HEK293T (cell line): ENCODE results near the gene PLAAT1.

Source experiments
- CTCF ChIA-PET: fragments of 350-600 bp; formaldehyde crosslinking; extraction: SDS; loops from one replicate; lab custom pipeline; 2021; ENCODE audit warnings: antibody characterized with exemption, inconsistent platforms; lab: Yijun Ruan, JAX
- POLR2A ChIA-PET: fragments of 350-600 bp; formaldehyde crosslinking; extraction: SDS; loops from one replicate; lab custom pipeline; 2020; ENCODE audit warnings: antibody characterized with exemption, inconsistent platforms; lab: Yijun Ruan, JAX
- DNase-seq: peaks from one replicate; pipeline ENCODE4 v3.0.0; 2012; ENCODE audit warnings: mixed read lengths; ENCODE audit errors: extremely low spot score
- ARNT ChIP-seq: fragments of 450-650 bp; IDR thresholded peaks from 2 replicates; pipeline ENCODE4 v1.6.1; 2017; ENCODE audit warnings: mild to moderate bottlenecking
- BHLHE40 ChIP-seq: fragments of 450-650 bp; IDR thresholded peaks from 2 replicates; pipeline ENCODE4 v1.6.1; 2016; ENCODE audit warnings: mild to moderate bottlenecking, moderate library complexity, borderline replicate concordance
- CTBP1 ChIP-seq: fragments of 450-650 bp; IDR thresholded peaks from 2 replicates; pipeline ENCODE4 v1.6.1; 2016; ENCODE audit warnings: borderline replicate concordance
- ELF4 ChIP-seq: fragments of 450-650 bp; IDR thresholded peaks from 2 replicates; pipeline ENCODE4 v1.6.1; 2017; ENCODE audit warnings: antibody characterized with exemption
- FOXA1 ChIP-seq: fragments of 450-650 bp; IDR thresholded peaks from 2 replicates; pipeline ENCODE4 v1.6.1; 2016; ENCODE audit warnings: mild to moderate bottlenecking
- FOXK2 ChIP-seq: fragments of 450-650 bp; IDR thresholded peaks from 2 replicates; pipeline ENCODE4 v1.6.1; 2016; ENCODE audit warnings: mild to moderate bottlenecking
- FOXM1 ChIP-seq: fragments of 450-650 bp; IDR thresholded peaks from 2 replicates; pipeline ENCODE4 v1.6.1; 2017; ENCODE audit warnings: mild to moderate bottlenecking, borderline replicate concordance
- HDGF ChIP-seq: fragments of 450-650 bp; IDR thresholded peaks from 2 replicates; pipeline ENCODE4 v1.6.1; 2017; ENCODE audit warnings: antibody characterized with exemption, borderline replicate concordance
- L3MBTL2 ChIP-seq: fragments of 450-650 bp; conservative IDR thresholded peaks from 2 replicates; pipeline ENCODE4 v1.6.1; 2016; ENCODE audit warnings: mild to moderate bottlenecking
- LEF1 ChIP-seq: fragments of 450-650 bp; IDR thresholded peaks from 2 replicates; pipeline ENCODE4 v1.6.1; 2017; ENCODE audit warnings: mild to moderate bottlenecking, borderline replicate concordance
- NFRKB ChIP-seq: fragments of 450-650 bp; IDR thresholded peaks from 2 replicates; pipeline ENCODE4 v1.6.1; 2016; ENCODE audit warnings: mild to moderate bottlenecking, moderate library complexity
- PKNOX1 ChIP-seq: fragments of 450-650 bp; IDR thresholded peaks from 2 replicates; pipeline ENCODE4 v1.6.1; 2016
- SP1 ChIP-seq: fragments of 450-650 bp; IDR thresholded peaks from 2 replicates; pipeline ENCODE4 v1.6.1; 2017
- SUZ12 ChIP-seq: fragments of 450-650 bp; IDR thresholded peaks from 2 replicates; pipeline ENCODE4 v1.6.1; 2016; ENCODE audit warnings: mild to moderate bottlenecking
- TARDBP ChIP-seq: fragments of 450-650 bp; IDR thresholded peaks from 2 replicates; pipeline ENCODE4 v1.6.1; 2016
- ZNF384 ChIP-seq: fragments of 450-650 bp; IDR thresholded peaks from 2 replicates; pipeline ENCODE4 v1.6.1; 2016

The PLAAT1 gene

GRCh38 chr3:193240850-193241706 lies at the start of gene PLAAT1:
Gene PLAAT1, plus strand, starts transcription at chr3:193241222. Its CDS starts 14,429 bp downstream, at chr3:193255651.
- DNase-seq = peak; percentile 84
- TF ChIP-seq L3MBTL2 = peak; percentile 79
- no peak for TF ChIP-seq SP1
- TF ChIP-seq ZNF384 = no peak
- ChIA-PET POLR2A (no interaction called here), CTCF (no interaction called here)

GRCh38 chr3:193194371-193194770 lies 46.7 kb upstream of the PLAAT1 start:
- ChIA-PET POLR2A (no interaction called here), CTCF (interaction anchor here (1.1 kb wide), 1 partner anchor 44 kb away, joined by 3 read pairs; no protein-coding TSS in a partner anchor)
- TF ChIP-seq FOXM1 (no peak), CTBP1 (no peak), L3MBTL2 (no peak), TARDBP (no peak), ZNF384 (no peak), FOXA1 (no peak)
- DNase-seq = no peak

DNA sequence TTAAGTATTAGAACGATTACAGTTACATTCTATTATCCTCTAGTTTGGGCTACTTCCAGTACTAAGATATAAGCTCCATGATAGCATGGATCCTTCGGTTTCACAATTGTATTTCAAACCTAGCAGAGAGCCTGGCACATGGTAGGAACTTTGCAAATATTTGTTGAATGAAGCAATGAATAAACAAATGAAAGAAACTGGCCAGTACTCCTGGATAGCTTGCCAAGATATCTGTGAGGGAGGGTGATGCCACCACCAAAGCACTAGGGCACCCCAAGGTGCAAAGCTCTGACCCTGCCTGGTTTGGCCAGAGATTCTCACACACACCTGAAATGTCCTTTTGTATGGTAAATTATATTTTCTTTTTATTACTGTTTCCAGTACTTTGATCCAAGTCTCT lies 44.3 kb upstream of the PLAAT1 start:
- CTCF ChIA-PET = interaction anchor here (0.5 kb wide), 1 partner anchor 102 kb away, joined by 3 read pairs; no protein-coding TSS in a partner anchor
- TF ChIP-seq HDGF = no peak
- TF ChIP-seq ELF4 = no peak
- TF ChIP-seq FOXK2 = no peak
- no peak for TF ChIP-seq SUZ12
- TF ChIP-seq ARNT = no peak
- POLR2A ChIA-PET = no interaction called here
- no peak for DNase-seq

GRCh38 chr3:193207290-193208273 lies 33.4 kb upstream of the PLAAT1 start:
- no peak for TF ChIP-seq CTBP1
- TF ChIP-seq FOXK2 = no peak
- TF ChIP-seq SP1 = no peak
- TF ChIP-seq HDGF = no peak
- TF ChIP-seq FOXM1 = no peak
- POLR2A ChIA-PET = no interaction called here
- CTCF ChIA-PET = no interaction called here
- no peak for DNase-seq

DNA sequence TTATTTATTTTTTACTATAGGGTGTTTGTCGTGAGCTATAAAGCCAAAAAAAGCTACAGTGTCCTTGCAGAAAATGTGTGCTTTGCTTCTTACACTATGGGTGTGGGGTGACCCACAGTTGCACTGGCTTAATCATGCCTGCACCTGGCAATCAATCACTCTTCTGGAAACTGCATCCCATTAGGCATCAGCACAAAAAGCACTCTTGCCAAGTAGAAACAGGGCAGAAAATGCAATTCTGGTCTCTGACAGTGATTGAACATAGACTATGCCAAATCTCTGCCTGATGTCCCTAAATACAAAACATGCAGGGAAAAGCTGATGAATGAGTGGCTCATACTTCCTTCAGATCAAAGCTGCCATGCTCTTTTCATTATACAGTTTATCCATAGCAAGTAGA lies 30.4 kb upstream of the PLAAT1 start:
- DNase-seq = no peak
- ChIA-PET POLR2A (no interaction called here), CTCF (no interaction called here)
- TF ChIP-seq FOXA1 = no peak
- no peak for TF ChIP-seq NFRKB
- TF ChIP-seq BHLHE40 = no peak
- TF ChIP-seq FOXK2 = no peak
- no peak for TF ChIP-seq LEF1
- no peak for TF ChIP-seq ZNF384
- TF ChIP-seq SUZ12 = no peak
- no peak for TF ChIP-seq FOXM1
- TF ChIP-seq HDGF = no peak
- TF ChIP-seq L3MBTL2 = no peak

DNA sequence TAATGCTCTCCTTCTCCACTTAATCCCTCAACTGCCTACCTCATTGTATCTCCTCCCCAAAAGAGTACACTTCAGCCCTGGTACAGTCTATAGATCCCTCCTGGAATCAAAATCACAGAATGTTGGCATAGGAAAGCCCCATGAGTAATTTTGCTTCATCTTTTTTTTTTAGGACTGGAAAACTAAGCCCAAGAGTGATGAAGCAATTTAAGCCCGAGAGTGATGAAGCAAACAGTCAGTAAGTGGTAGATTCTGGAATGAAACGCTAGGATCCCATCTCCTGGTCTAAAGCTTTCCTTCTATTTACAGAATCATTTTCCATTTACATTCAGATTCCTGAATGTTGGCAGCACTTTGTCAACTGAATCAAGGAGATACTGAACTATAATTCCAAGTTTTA lies 29.8 kb upstream of the PLAAT1 start:
- POLR2A ChIA-PET = no interaction called here
- DNase-seq = no peak
- CTCF ChIA-PET = no interaction called here
- TF ChIP-seq CTBP1 (no peak), NFRKB (no peak), BHLHE40 (no peak), FOXM1 (no peak), ARNT (no peak), SUZ12 (no peak), ELF4 (no peak), FOXK2 (no peak), PKNOX1 (no peak), LEF1 (no peak), SP1 (no peak), L3MBTL2 (no peak), ZNF384 (no peak), TARDBP (no peak), HDGF (no peak), FOXA1 (no peak)

- TF ChIP-seq HDGF (no peak), LEF1 (no peak), NFRKB (no peak), SP1 (no peak), FOXA1 (no peak), BHLHE40 (no peak), PKNOX1 (no peak), ZNF384 (no peak), ARNT (no peak), TARDBP (no peak), FOXK2 (no peak), ELF4 (no peak)
- no peak for DNase-seq
- ChIA-PET POLR2A (no interaction called here), CTCF (no interaction called here)
These were observed 29.0 kb upstream of the PLAAT1 start for GRCh38 chr3:193211984-193212383.
